Mucosa of stomach (tissue), 1 donor: ENCODE results near the gene ZBP1.

Source experiments
- H3K27me3 ChIP-seq: one replicate; pipeline ENCODE4 v1.7.0; 2013; ENCODE audit warnings: mild to moderate bottlenecking, low read length; ENCODE audit not compliant: control insufficient read depth, insufficient read depth
- H3K36me3 ChIP-seq: one replicate; pipeline ENCODE4 v1.7.0; 2013; ENCODE audit warnings: low read length; ENCODE audit not compliant: control insufficient read depth, insufficient read depth
- H3K4me1 ChIP-seq: one replicate; pipeline ENCODE4 v1.7.0; 2013; ENCODE audit warnings: mild to moderate bottlenecking, low read length; ENCODE audit not compliant: control insufficient read depth, insufficient read depth
- H3K4me3 ChIP-seq: one replicate; pipeline ENCODE4 v1.7.0; 2013; ENCODE audit warnings: low read length
- H3K9ac ChIP-seq: one replicate; pipeline ENCODE4 v1.7.0; 2013; ENCODE audit warnings: mild to moderate bottlenecking, low read length, moderate library complexity
- H3K9me3 ChIP-seq: one replicate; pipeline ENCODE4 v1.7.0; 2013; ENCODE audit warnings: mild to moderate bottlenecking, low read length, moderate library complexity; ENCODE audit not compliant: control insufficient read depth
- donor health status: Pancreatic carcinoma.

Gene ZBP1, protein sequence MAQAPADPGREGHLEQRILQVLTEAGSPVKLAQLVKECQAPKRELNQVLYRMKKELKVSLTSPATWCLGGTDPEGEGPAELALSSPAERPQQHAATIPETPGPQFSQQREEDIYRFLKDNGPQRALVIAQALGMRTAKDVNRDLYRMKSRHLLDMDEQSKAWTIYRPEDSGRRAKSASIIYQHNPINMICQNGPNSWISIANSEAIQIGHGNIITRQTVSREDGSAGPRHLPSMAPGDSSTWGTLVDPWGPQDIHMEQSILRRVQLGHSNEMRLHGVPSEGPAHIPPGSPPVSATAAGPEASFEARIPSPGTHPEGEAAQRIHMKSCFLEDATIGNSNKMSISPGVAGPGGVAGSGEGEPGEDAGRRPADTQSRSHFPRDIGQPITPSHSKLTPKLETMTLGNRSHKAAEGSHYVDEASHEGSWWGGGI

GRCh38 chr20:57620274-57620990 lies at the start of gene ZBP1:
ZBP1 (minus strand) TSS chr20:57620426; CDS start chr20:57620295, 131 bp downstream.
- Histone ChIP-seq H3K9ac (peak within 1 kb of the TSS; percentile 41), H3K4me3 (peak within 1 kb of the TSS; percentile 25), H3K36me3 (no peaks in the 10 kb centered on the region), H3K9me3 (no peaks in the 10 kb centered on the region), H3K4me1 (peaks cover 7% of the 10 kb centered on the region), H3K27me3 (peaks cover 6% of the 10 kb centered on the region)

DNA sequence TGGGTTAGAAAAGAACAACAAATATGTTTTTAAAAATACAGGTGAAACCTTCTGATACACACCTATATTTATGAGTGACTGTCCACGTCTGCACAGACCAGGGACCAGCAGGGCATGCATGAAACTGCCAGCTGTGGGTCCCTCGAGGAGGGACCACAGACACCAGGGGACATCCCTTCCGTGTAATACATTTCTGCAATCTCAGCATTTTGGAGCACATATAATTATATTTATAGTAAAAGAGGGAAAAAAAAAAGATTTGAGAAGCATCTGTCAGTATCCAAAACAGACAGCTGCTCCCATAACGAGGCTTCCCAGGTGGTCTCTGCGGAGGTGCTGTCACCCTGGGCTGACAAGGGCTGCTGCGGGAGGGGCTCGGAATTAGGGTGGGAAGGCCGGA lies 49.4 kb upstream of the ZBP1 start:
- Histone ChIP-seq H3K4me1 (no peaks in the 10 kb centered on the region), H3K9me3 (no peaks in the 10 kb centered on the region), H3K4me3 (no peak overlapping the region), H3K36me3 (no peaks in the 10 kb centered on the region), H3K27me3 (no peaks in the 10 kb centered on the region), H3K9ac (no peak overlapping the region)

GRCh38 chr20:57667924-57668782 lies 47.9 kb upstream of the ZBP1 start:
- H3K36me3 ChIP-seq: no peaks in the 10 kb centered on the region
- H3K4me3 ChIP-seq: no peak overlapping the region
- H3K4me1 ChIP-seq: no peaks in the 10 kb centered on the region
- no peaks in the 10 kb centered on the region for H3K9me3 ChIP-seq
- no peak overlapping the region for H3K9ac ChIP-seq
- no peaks in the 10 kb centered on the region for H3K27me3 ChIP-seq

- no peaks in the 10 kb centered on the region for H3K36me3 ChIP-seq
Observed at GRCh38 chr20:57667388-57667787, 47.2 kb upstream of the ZBP1 start.

DNA sequence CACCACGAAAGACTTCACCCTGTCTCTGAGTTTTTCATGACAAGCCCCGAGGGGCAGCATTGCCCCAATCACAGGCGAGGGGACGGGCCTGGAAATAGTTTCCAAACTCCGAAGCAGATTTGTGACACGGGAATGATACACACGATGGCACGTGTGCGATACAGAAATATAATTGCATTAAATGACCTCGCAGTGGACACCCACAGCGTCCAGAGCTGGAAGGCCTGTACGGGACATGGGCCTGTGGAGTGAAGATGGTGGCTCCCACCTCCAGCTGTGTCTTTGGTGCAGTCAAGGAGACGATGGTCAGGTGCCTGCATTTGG lies 46.6 kb upstream of the ZBP1 start:
- no peaks in the 10 kb centered on the region for H3K27me3 ChIP-seq
- no peaks in the 10 kb centered on the region for H3K36me3 ChIP-seq
- H3K4me3 ChIP-seq: no peak overlapping the region
- no peak overlapping the region for H3K9ac ChIP-seq
- H3K9me3 ChIP-seq: no peaks in the 10 kb centered on the region
- H3K4me1 ChIP-seq: no peaks in the 10 kb centered on the region

More at GRCh38 chr20:57667388-57667787, 47.2 kb upstream of the ZBP1 start:
- no peaks in the 10 kb centered on the region for H3K4me1 ChIP-seq
- no peaks in the 10 kb centered on the region for H3K27me3 ChIP-seq
- no peaks in the 10 kb centered on the region for H3K9me3 ChIP-seq
- H3K9ac ChIP-seq: no peak overlapping the region
- H3K4me3 ChIP-seq: no peak overlapping the region

DNA sequence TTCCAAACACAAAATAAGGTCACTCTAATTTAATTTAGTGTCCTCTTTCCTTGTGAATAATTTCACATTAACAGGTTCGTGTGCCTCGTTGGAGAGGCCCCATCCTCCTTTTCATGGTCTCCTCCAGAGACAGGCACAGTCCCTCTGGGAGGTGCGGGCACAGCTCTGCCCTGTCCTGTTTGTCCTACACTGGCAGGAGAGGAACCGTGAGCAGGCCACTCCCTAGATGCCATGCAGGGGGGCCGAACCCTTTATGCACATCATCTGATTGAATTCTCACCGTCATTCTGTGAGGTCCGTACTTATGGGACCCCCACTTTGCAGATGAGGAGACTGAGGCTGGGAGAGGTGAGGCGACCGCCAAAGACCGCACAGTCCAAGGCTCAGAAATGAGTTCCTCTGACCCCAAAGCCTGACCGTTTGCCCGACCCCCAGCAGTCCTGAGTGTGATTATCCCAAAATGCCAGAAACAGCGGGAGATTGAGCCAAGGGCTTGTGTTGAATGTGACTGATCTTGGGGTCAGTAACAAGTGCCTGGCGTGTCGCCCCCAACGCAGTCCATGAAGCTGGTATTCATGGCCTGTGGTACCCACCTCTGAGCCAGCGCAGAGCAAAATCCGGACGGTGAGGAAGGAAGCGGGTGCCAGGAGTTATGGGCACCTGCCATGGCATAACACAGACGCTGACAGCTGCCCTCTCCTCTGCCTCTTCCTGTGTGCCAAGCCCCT lies 46.0 kb upstream of the ZBP1 start:
- H3K9ac ChIP-seq: no peak overlapping the region
- H3K36me3 ChIP-seq: no peaks in the 10 kb centered on the region
- H3K4me3 ChIP-seq: no peak overlapping the region
- no peaks in the 10 kb centered on the region for H3K27me3 ChIP-seq
- H3K9me3 ChIP-seq: no peaks in the 10 kb centered on the region
- no peaks in the 10 kb centered on the region for H3K4me1 ChIP-seq

GRCh38 chr20:57665589-57665971 lies 45.4 kb upstream of the ZBP1 start:
- Histone ChIP-seq H3K4me3 (no peak overlapping the region), H3K36me3 (no peaks in the 10 kb centered on the region), H3K27me3 (no peaks in the 10 kb centered on the region), H3K9me3 (no peaks in the 10 kb centered on the region), H3K4me1 (no peaks in the 10 kb centered on the region), H3K9ac (no peak overlapping the region)

- Histone ChIP-seq H3K36me3 (no peaks in the 10 kb centered on the region), H3K9me3 (no peaks in the 10 kb centered on the region), H3K4me3 (no peak overlapping the region), H3K4me1 (no peaks in the 10 kb centered on the region), H3K27me3 (no peaks in the 10 kb centered on the region), H3K9ac (no peak overlapping the region)
Observed at GRCh38 chr20:57664924-57665588, 44.8 kb upstream of the ZBP1 start.

DNA sequence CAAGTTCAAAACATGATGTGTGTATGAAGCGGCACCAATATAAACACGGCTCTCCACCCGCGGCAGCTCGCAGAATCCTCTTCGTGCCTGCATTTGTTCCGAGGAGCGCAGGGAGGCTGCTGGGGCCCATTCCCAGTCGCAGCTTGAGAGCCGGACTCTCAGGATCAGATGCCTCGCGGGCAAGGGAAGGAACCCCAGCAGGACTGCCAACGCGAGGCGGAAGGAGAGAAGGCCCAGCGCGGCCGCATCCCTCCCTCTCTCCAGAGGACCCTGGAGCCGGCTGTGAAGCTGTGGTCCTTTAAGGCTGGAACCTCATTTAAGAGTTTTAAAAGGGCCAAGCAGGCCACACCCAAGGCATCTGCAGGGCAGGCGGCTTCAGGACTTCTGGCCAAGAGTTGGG lies 44.2 kb upstream of the ZBP1 start:
- no peak overlapping the region for H3K9ac ChIP-seq
- no peaks in the 10 kb centered on the region for H3K9me3 ChIP-seq
- no peaks in the 10 kb centered on the region for H3K4me1 ChIP-seq
- H3K36me3 ChIP-seq: no peaks in the 10 kb centered on the region
- H3K27me3 ChIP-seq: no peaks in the 10 kb centered on the region
- H3K4me3 ChIP-seq: no peak overlapping the region

- H3K27me3 ChIP-seq: no peaks in the 10 kb centered on the region
- H3K4me1 ChIP-seq: no peaks in the 10 kb centered on the region
- no peaks in the 10 kb centered on the region for H3K9me3 ChIP-seq
- no peaks in the 10 kb centered on the region for H3K36me3 ChIP-seq
- H3K9ac ChIP-seq: no peak overlapping the region
- no peak overlapping the region for H3K4me3 ChIP-seq
Observed at GRCh38 chr20:57663681-57664451, 43.6 kb upstream of the ZBP1 start.

GRCh38 chr20:57663241-57663640 lies 43.0 kb upstream of the ZBP1 start:
- Histone ChIP-seq H3K4me3 (no peak overlapping the region), H3K4me1 (no peaks in the 10 kb centered on the region), H3K9me3 (no peaks in the 10 kb centered on the region), H3K9ac (no peak overlapping the region), H3K36me3 (no peaks in the 10 kb centered on the region), H3K27me3 (no peaks in the 10 kb centered on the region)
